GM23338 (cell line): ENCODE results near the gene TNFAIP1.
A peak's percentile ranks its signal among the peaks of the same experiment; 100 is the strongest.

Experiments
- CREB1 ChIP-seq: fragments of 250-450 bp; sonication (Bioruptor Pico); IDR thresholded peaks from 2 replicates; pipeline ENCODE4 v1.5.0; 2020; ENCODE audit warnings: low read depth, mild to moderate bottlenecking, moderate library complexity
- CTCF ChIP-seq, 2 experiments: fragments of 200-600 bp in 1 of 2; sonication (generic) in 1 of 2; conservative IDR thresholded peaks; 2 replicates each; pipeline versions ENCODE4 v1.5.1 to v1.6.1; 2016 to 2017; ENCODE audit warnings: antibody characterized with exemption in 2 of 2, low read depth in 2 of 2, mild to moderate bottlenecking in 2 of 2, moderate library complexity in 1 of 2
- EZH2 ChIP-seq: fragments of 200-600 bp; sonication (generic); IDR thresholded peaks from one replicate; pipeline ENCODE4 v1.8.0; 2017; ENCODE audit warnings: antibody characterized with exemption, mild to moderate bottlenecking, low read depth; ENCODE audit not compliant: unreplicated experiment
- EZH2phosphoT487 ChIP-seq: fragments of 200-600 bp; sonication (generic); IDR thresholded peaks from one replicate; pipeline ENCODE4 v1.8.1; 2018; ENCODE audit warnings: antibody characterized with exemption; ENCODE audit not compliant: unreplicated experiment
- POLR2AphosphoS5 ChIP-seq: IDR thresholded peaks from 2 replicates; pipeline ENCODE4 v1.6.1; 2016; ENCODE audit warnings: antibody characterized with exemption, low read depth
- REST ChIP-seq: IDR thresholded peaks from one replicate; pipeline ENCODE4 v1.6.1; 2018; ENCODE audit warnings: antibody characterized with exemption; ENCODE audit not compliant: unreplicated experiment

GRCh38 chr17:28357061-28357900 is 21.7 kb downstream of the TNFAIP1 start, which contains the start of gene POLDIP2:
- TF ChIP-seq CTCF (conservative IDR thresholded peaks at IDR 0.05; ENCODE audit: low read depth in 2 of 2) (no peak), EZH2phosphoT487 (no peak), POLR2AphosphoS5 (peak; percentile 68; the same call in 1 of the 2 replicates), CREB1 (CRISPR knock-in tag) (peak; percentile 83), EZH2 (no peak), REST (no peak)
